NT2/D1 (cell line): ENCODE data around the gene MRTFA.

Source experiments
- SUZ12 ChIP-seq: IDR thresholded peaks from 2 replicates; pipeline ENCODE4 v1.6.1; 2011; ENCODE audit not compliant: insufficient read length, insufficient read depth; ENCODE audit errors: extremely low read depth
- YY1 ChIP-seq: IDR thresholded peaks from 2 replicates; pipeline ENCODE4 v1.6.1; 2011; ENCODE audit not compliant: insufficient read length, insufficient read depth
- ZNF274 ChIP-seq: IDR thresholded peaks from 2 replicates; pipeline ENCODE4 v1.6.1; 2011; ENCODE audit warnings: mild to moderate bottlenecking, low read depth, low read length

DNA sequence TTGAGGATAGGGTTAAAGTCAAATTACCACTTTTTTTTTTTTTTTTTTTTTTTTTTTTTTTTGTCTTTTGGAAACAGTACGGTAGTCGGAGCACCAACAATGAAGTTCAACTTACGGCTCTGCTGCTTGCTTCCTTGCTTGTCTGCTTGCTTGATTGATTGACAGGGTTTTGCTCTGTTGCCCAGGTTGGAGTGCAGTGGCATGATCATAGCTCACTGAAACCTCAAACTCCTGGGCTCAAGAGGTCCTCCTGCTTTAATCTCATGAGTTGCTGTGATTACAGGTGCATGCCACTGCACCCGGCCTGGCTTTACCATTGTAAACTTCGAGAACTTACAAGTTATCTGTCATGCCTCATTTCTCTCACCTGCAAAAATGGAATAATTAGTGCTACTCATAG is 260.4 kb downstream of the MRTFA start:
- no peak for TF ChIP-seq YY1
- TF ChIP-seq SUZ12: no peak
- TF ChIP-seq ZNF274: no peak
